NCI-H526 (cell line): ENCODE data around the gene C14orf119.

ENCODE experiments used
- DNase-seq, 2 experiments: peaks; one replicate each; lab custom pipeline; 2025; lab: John Stamatoyannopoulos, UW

C14orf119 gene

GRCh38 chr14:23060536-23061260 lies 34.6 kb upstream of the C14orf119 start:
- DNase-seq: no peak

DNA sequence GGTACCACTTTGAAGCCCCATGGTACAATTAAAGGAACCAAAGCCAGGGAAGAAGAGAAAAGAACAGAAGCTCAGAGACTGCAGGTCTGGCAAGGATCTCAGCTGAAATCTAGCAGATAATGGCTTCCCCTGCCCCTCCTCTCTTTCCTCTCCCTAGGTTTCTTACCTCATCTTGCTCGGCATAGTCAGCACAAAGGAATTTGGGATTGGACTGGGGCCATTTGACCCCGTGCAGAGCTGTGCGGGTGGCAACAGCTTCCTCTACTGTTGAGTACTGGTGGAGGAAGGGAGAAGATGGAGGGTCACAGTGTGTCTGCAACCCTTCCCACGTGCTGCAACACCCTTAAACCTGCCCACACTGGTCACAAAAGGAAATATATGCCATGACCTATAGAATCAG lies 33.3 kb upstream of the C14orf119 start:
- no peak for DNase-seq

DNA sequence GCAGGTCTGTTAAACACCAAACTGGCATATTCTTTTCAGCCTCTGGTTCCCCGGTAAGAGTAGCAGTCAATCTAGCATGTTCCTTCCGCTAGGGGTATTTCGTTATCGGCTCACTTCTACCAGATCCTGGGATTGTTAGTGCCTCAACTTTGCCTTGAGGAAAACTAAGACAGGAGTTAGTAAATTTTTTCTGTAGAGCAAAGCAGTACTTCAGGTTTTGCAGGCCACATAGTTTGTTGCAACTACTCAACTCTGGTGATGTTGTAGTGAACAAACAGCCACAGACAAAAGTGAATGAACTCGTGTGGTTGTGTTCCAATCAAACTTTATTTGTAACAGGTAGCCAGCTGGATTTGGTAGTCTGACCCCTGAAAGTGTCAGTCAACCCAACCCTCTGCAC lies 31.7 kb upstream of the C14orf119 start:
- no peak for DNase-seq

GRCh38 chr14:23066368-23066767 lies 28.9 kb upstream of the C14orf119 start:
- no peak for DNase-seq

DNA sequence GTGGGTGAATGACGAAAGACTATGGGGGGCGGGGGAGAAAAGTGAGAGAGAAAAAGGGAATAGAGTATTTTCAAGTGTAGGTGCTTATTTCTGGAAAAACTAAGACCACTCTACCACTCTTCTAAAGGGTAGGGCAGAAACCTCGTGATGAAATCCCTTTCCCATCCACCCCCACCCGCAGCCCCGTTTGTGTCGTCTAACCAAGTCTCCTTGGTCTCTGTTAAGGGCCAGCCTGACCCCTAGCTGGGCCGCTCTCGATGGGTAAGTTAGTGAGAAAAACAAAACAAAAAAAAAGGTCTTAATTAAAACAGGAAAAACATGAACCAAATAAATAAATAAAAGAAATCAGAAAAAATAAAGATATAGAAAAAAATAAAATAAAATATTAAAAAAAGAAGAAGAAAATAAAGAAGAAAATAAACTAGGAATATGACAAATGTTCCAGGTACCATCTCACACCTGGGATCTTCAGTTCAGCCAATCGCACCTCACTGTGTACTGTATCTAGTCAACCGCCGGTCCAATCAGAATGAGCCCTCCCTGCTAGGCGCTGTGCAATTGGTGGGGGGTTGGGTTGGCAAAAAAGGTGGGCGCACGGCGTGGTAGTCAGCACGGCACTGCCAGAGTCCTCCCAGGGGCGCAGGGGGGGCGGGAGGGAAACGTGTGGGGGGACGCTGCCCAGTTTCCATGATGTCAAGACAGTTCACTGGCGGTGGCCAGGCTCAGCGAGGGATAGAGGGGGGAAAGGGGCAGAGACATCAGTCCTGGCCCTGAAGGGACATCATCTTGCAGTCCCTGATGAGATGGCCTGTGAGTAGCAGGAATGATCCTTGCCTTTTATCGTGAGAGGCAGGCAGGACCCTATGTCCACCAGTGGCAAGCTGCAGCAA lies 28.2 kb upstream of the C14orf119 start:
- DNase-seq: no peak

- DNase-seq: no peak
Measured at GRCh38 chr14:23067847-23068788, 27.2 kb upstream of the C14orf119 start.

DNA sequence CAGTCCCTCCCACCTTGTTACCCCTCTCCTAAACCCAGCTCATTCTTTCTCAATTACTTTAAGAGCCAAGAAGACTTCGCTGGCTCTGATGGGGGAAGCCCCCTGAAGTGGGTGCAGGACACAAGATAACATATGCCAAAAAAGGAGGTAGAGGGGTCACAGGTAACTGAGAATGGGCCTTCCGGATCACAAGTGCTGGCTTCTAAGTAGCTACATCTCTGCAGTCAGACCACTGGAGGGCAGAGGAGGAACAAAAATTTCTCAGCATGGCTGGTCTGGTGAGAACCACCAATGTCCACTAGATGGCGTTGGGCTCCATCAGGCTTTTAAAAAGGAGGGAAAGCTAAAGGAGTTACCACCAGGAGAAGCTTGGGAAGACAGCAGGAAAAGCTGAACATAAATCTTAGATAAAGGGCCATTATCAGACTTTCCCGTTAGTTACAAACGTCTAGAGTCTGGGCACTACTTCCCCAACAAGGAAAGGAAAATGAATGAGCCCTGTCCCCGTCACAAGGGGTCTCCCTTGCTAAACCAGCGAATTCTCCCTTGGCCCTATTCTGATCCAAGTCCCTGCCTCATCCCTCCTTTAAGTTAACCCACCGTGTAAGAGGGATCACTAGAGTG lies 26.4 kb upstream of the C14orf119 start:
- no peak for DNase-seq

- no peak for DNase-seq
Measured at GRCh38 chr14:23069413-23069806, 25.9 kb upstream of the C14orf119 start.

- no peak for DNase-seq
Measured at GRCh38 chr14:23070262-23071129, 24.8 kb upstream of the C14orf119 start.

GRCh38 chr14:23071244-23071920 lies 23.9 kb upstream of the C14orf119 start:
- DNase-seq: no peak

GRCh38 chr14:23071921-23072539 lies 23.3 kb upstream of the C14orf119 start:
- no peak for DNase-seq

- no peak for DNase-seq
Measured at GRCh38 chr14:23074906-23075305, 20.4 kb upstream of the C14orf119 start.

DNA sequence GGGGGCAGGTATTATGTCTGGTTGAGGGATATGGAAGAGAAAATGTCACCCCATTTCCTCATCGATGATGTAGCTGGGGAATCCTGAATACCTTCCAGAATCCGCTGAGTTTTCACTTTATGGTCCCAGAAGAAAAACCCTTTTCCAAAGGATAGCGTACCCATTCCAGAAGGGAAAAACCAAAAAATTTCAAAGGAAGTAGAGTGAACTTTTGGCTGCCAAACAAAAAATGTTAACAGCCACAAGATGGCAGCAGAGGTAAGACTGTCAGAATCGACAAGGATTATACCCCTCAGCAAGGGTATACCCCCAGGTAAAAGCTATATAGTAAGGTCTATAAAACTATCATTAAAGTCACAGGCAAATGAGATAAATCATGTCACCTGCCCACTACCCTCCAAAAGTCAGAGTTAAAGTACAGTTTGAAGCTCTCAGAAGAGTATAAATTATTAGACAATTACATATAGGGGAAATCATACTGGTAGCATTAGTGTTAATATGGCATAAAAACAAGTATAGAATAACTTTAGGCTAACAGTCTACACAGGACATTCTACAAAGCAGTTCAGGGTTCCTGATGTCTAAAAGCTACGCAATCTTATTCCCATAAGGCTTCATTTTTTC lies 18.4 kb upstream of the C14orf119 start:
- no peak for DNase-seq

DNA sequence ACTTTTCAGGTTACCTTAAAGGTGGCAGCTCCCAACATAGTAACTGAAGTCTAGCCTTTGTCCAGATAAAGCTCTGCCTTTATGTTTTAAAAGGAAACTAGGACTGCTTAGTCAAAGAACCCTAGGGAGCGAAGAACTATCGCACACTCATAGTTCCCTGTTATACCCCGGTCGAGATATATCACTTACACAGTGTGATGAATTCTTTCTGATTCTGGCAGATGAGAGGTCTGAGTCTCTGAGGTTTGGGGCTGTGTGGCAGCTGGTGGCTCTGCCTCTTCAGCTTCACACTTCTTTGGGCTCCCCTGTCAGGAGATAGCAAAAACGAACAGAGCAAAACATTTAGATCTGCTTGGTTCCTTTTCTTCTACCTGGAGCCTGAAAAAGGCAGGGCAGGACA lies 17.3 kb upstream of the C14orf119 start:
- no peak for DNase-seq

DNA sequence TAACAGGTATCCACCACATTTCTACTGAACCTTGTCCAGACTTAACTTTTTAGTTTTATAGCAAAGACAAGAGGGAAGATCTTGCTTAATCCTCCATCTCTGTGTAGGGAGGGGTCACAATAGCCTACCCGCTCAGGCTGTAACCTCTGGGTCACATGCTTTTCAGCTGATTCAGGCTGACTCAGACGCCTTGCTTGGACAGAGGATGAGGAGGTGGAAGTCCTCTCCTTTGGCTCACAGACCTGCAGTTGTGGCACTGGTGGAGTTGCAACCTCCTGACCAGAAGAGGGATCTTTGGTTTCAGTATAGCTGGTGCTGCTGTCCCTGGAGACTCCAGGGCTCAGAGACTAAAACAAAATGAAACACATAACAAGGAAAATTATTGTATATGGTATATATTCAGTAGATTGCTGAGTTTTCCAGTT lies 16.6 kb upstream of the C14orf119 start:
- no peak for DNase-seq

DNA sequence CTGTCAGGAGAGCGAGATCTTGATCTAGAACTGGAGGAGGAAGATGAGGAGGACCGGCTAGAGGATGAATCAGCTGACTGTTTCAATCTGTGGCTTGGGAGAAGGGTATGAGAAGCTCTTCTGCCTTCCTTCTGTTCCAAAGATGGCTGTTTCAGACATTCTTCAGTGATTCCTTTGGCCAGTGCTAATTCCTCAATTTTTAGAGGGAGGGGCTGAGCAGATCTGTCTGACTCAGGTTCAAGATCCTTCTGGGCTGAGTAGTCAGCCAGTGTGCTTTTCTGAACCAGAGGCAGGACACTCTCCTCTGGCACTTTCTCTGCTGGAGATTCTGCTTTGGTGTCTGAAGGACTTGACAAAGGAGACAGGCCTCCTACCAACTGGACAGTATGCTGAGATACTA lies 15.6 kb upstream of the C14orf119 start:
- no peak for DNase-seq

DNA sequence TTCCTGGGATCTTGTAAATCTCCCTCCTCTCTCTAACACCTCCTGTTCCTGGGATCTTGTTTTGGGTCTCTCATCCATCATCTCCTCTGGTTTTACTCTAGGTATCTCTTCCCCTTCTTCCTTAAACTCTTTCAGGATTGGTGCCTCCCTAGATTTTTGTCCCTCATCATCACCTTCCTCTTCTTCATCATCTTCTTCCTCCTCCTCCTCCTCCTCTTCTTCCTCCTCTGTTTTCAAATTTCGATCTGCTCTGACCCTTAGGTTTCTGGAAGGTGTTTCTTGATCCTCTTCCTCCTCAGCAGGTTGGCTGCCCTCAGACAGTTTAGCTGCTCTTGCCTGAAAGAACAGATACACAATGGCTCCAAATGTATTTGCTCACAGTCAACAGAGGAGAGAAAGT lies 14.8 kb upstream of the C14orf119 start:
- DNase-seq: no peak

DNA sequence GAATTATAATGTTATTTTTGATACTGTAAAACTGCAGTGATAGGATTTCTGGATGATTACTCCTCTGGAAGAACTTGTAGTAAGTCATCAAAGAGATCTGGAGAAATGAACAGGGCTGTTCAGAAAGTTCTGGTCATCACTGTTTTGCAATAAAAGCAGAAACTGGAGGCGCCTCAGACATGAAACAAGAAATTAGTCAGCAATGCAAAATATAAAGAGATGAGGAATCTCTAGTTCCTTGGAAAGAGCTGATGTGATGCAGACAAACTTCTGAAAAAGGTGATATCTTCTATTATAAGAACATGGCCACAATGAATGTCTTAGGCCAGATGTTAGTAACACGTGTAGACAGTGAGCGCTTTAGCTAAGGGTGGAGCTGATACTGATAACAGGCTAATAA lies 9.8 kb upstream of the C14orf119 start:
- DNase-seq: no peak

DNA sequence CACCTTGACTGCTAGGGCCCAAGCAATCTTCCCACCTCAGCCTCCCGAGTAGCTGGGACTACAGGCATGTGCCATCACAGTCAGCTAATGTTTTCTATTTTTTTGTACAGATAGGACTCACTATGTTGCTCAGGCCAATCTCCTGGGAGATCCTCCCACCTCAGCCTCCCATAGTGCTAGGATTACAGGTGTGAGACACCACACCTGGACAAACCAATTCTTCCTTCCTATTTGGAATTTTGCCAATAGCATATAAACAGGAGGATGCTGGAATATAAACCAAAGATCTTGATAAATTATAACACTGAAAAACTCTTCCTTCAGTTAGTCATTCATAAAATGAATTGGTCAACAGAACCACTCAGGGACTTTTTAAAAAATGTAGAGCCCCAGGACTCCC lies 8.7 kb upstream of the C14orf119 start:
- no peak for DNase-seq
